GM12891 (cell line): ENCODE data around the gene DLGAP1.

Experiments
- POLR2A ChIP-seq: IDR thresholded peaks from 2 replicates; pipeline ENCODE4 v1.6.1; 2011; ENCODE audit warnings: low read depth, low read length, control low read depth
- POLR2AphosphoS5 ChIP-seq: IDR thresholded peaks from 2 replicates; pipeline ENCODE4 v1.6.1; 2011; ENCODE audit warnings: low read depth, low read length, control low read depth

GRCh38 chr18:3661989-3662388, 793.1 kb downstream of the DLGAP1 start:
- TF ChIP-seq POLR2A, result no peak
- no peak for TF ChIP-seq POLR2AphosphoS5
